ENCODE data around the gene PIGH. TPM values are rescaled to one million over a fixed set of nuclear protein-coding genes. Genes with fewer than 3 reads are reported as not detected.

PIGH gene
- polyA plus RNA-seq, 1 donor from 2014 or later, result 91.8 TPM

DNA sequence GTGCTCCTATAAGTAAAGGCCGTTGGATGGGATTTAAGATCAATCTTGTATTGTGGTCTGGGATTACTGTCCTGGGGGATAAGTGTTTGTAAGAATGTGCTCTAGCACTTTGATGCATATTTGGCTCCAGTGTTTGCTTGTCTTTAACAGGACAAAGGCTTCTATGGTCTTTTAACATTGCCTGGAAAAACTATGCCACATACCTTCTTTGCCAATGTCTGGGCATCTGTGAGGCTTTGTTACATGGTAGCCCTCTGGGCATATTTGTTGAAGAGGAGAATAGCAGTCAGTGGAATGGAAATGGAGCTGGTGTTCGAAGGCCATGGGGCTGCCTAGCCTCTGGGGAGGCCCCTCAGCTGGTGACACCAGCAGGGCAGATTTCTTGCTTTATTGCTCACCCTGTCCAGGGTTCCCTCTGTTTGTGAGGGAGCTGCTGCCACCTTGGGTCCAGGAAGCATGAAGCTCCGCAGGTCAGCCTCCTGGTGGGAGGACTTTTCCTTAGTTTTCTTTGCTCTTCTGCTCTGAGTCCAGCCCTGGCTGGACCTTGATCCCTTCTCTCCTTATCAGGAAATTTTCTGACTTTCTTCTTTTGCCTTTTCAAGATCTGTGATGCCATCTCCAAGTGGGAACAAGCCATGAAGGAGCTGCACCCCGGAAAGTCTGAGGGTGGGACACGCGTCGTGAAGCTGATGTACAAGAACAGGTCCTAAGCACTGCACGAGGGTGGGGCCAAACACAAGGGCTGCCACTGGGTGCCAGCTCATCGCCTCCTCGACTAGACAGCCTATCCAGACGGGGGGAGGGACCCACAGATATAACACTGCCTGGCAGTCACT is 19.5 kb downstream of the PIGH start:
- Histone ChIP-seq H3K9ac (ENCODE audit: low read length) (no peak overlapping the region), H3K36me3 (ENCODE audit: insufficient read depth, low read length) (peaks cover 7% of the 10 kb centered on the region), H2AFZ (ENCODE audit: low read depth, low read length) (no peak overlapping the region), H3K4me3 (ENCODE audit: low read length) (no peak overlapping the region), H3K27me3 (ENCODE audit: insufficient read depth, low read depth, low read length) (no peaks in the 10 kb centered on the region), H3F3A (ENCODE audit: insufficient read depth, low read length, poor library complexity, severe bottlenecking) (no peaks in the 10 kb centered on the region), H3K79me2 (replicated peaks; ENCODE audit: insufficient read depth, low read length) (no peaks in the 10 kb centered on the region), H3K9me2 (ENCODE audit: insufficient read depth, low read length) (no peaks in the 10 kb centered on the region), H3K27ac (ENCODE audit: low read length) (no peak overlapping the region), H4K20me1 (ENCODE audit: insufficient read depth) (no peaks in the 10 kb centered on the region), H3K4me2 (ENCODE audit: low read length) (no peak overlapping the region), H3K9me3 (ENCODE audit: low read length) (no peaks in the 10 kb centered on the region)
- TF ChIP-seq SMC3 (conservative IDR thresholded peaks at IDR 0.05; ENCODE audit: poor library complexity), result no peak
- TF ChIP-seq RAD21 (conservative IDR thresholded peaks at IDR 0.05), result no peak
- TF ChIP-seq, protein P1, sequence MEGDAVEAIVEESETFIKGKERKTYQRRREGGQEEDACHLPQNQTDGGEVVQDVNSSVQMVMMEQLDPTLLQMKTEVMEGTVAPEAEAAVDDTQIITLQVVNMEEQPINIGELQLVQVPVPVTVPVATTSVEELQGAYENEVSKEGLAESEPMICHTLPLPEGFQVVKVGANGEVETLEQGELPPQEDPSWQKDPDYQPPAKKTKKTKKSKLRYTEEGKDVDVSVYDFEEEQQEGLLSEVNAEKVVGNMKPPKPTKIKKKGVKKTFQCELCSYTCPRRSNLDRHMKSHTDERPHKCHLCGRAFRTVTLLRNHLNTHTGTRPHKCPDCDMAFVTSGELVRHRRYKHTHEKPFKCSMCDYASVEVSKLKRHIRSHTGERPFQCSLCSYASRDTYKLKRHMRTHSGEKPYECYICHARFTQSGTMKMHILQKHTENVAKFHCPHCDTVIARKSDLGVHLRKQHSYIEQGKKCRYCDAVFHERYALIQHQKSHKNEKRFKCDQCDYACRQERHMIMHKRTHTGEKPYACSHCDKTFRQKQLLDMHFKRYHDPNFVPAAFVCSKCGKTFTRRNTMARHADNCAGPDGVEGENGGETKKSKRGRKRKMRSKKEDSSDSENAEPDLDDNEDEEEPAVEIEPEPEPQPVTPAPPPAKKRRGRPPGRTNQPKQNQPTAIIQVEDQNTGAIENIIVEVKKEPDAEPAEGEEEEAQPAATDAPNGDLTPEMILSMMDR (IDR thresholded peaks at IDR 0.05; ENCODE audit: poor library complexity, severe bottlenecking), result no peak
- TF ChIP-seq TAF1 (IDR thresholded peaks at IDR 0.05; ENCODE audit: low read depth), result no peak
- TF ChIP-seq, protein P2, sequence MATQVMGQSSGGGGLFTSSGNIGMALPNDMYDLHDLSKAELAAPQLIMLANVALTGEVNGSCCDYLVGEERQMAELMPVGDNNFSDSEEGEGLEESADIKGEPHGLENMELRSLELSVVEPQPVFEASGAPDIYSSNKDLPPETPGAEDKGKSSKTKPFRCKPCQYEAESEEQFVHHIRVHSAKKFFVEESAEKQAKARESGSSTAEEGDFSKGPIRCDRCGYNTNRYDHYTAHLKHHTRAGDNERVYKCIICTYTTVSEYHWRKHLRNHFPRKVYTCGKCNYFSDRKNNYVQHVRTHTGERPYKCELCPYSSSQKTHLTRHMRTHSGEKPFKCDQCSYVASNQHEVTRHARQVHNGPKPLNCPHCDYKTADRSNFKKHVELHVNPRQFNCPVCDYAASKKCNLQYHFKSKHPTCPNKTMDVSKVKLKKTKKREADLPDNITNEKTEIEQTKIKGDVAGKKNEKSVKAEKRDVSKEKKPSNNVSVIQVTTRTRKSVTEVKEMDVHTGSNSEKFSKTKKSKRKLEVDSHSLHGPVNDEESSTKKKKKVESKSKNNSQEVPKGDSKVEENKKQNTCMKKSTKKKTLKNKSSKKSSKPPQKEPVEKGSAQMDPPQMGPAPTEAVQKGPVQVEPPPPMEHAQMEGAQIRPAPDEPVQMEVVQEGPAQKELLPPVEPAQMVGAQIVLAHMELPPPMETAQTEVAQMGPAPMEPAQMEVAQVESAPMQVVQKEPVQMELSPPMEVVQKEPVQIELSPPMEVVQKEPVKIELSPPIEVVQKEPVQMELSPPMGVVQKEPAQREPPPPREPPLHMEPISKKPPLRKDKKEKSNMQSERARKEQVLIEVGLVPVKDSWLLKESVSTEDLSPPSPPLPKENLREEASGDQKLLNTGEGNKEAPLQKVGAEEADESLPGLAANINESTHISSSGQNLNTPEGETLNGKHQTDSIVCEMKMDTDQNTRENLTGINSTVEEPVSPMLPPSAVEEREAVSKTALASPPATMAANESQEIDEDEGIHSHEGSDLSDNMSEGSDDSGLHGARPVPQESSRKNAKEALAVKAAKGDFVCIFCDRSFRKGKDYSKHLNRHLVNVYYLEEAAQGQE (IDR thresholded peaks at IDR 0.05; ENCODE audit: borderline replicate concordance), result no peak
- no peak for TF ChIP-seq MXI1 (conservative IDR thresholded peaks at IDR 0.05; ENCODE audit: poor library complexity, severe bottlenecking)

DNA sequence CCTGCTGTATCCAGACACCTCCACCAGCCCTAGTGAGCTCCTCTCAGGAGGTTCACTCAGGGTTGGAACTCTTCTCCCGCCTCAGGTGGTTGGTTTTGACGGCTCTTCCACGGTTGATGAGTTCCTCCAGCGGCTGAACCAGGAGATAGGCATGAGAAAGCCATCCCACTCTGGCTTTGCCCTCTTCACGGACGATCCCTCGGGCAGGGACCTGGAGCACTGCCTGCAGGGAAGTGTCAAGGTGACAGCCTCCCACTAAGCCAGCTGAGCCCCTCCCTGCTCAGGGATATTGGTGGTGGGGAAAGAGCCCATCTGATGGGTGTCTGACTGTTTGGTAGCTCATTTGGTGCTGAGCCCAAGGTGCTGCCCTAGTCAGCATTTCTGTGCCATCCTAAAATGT is 20.4 kb downstream of the PIGH start:
- Histone ChIP-seq H2AFZ (ENCODE audit: low read depth, low read length) (no peak overlapping the region), H3K9ac (ENCODE audit: low read length) (no peak overlapping the region), H3K27ac (ENCODE audit: low read length) (no peak overlapping the region), H3K9me2 (ENCODE audit: insufficient read depth, low read length) (no peaks in the 10 kb centered on the region), H3K9me3 (ENCODE audit: low read length) (no peaks in the 10 kb centered on the region), H3F3A (ENCODE audit: insufficient read depth, low read length, poor library complexity, severe bottlenecking) (no peaks in the 10 kb centered on the region), H3K4me3 (ENCODE audit: low read length) (no peak overlapping the region), H3K27me3 (ENCODE audit: insufficient read depth, low read depth, low read length) (no peaks in the 10 kb centered on the region), H3K79me2 (replicated peaks; ENCODE audit: insufficient read depth, low read length) (no peaks in the 10 kb centered on the region), H4K20me1 (ENCODE audit: insufficient read depth) (no peaks in the 10 kb centered on the region), H3K4me2 (ENCODE audit: low read length) (no peak overlapping the region), H3K36me3 (ENCODE audit: insufficient read depth, low read length) (peaks cover 13% of the 10 kb centered on the region)
- TF ChIP-seq EZH2 (IDR thresholded peaks at IDR 0.05; ENCODE audit: borderline replicate concordance, insufficient read depth, low read length, poor library complexity, severe bottlenecking), result no peak
- no peak for TF ChIP-seq RAD21 (conservative IDR thresholded peaks at IDR 0.05)
- no peak for TF ChIP-seq EP300 (conservative IDR thresholded peaks at IDR 0.05; ENCODE audit: poor library complexity, severe bottlenecking)
- TF ChIP-seq SMC3 (conservative IDR thresholded peaks at IDR 0.05; ENCODE audit: poor library complexity), result no peak
- no peak for TF ChIP-seq POLR2AphosphoS5 (IDR thresholded peaks at IDR 0.05)
